ENCODE results near the gene OTOP1.
"Not testable (repeated sequence)": the region's sequence is repeated elsewhere in the genome, so short reads cannot be mapped to it uniquely, and the experiment has no call there.

OTOP1 gene

GRCh38 chr4:4228356-4228668 is 1.6 kb upstream of the OTOP1 start:
- DNase-seq = no peak

- no peak for DNase-seq
Observed at GRCh38 chr4:4227510-4228355, 1.0 kb upstream of the OTOP1 start.

GRCh38 chr4:4225915-4226605 is 669 bp downstream of the OTOP1 start:
- no peak for DNase-seq

GRCh38 chr4:4217113-4217512 is 9.6 kb downstream of the OTOP1 start:
- no peak for DNase-seq

GRCh38 chr4:4216648-4217047 is 10.1 kb downstream of the OTOP1 start:
- peak; percentile 80 for DNase-seq

DNA sequence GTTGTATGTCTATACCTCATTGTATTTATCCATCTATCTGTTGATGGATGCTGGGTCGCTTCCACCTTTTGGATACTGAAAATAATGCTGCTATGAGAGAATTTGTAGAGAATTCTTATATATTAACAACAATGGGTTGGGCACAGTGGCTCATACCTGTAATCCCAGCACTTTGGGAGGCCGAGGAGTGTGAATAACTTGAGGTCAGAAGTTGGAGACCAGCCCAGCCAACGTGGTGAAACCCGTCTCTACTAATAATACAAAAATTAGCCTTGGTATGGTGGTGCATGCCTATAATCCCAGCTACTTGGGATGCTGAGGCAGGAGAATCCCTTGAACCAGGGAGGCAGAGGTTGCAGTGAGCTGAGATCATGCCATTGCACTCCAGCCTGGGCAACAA is 13.1 kb downstream of the OTOP1 start:
- not testable (repeated sequence) for DNase-seq

DNA sequence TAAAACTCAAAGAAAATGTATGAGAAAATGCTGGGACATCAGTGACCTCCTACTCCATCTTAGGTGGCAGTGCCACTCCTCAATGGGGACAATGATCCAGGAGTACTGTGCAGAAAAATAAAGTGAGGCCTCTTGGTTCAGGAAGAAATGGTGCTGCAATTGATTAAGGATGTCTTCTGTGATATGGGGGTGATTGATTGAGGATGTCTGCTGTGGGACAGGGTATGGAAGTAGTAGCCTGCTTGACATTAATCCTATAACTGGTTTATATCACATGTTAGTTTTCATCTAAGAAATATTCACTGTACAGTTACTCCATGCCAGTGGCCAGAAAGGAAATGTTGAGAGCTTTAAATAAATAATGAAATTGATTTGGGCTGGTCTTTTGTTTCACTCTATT is 20.5 kb downstream of the OTOP1 start:
- no peak for DNase-seq

- DNase-seq = no peak
Observed at GRCh38 chr4:4204401-4204745, 22.4 kb downstream of the OTOP1 start.

DNA sequence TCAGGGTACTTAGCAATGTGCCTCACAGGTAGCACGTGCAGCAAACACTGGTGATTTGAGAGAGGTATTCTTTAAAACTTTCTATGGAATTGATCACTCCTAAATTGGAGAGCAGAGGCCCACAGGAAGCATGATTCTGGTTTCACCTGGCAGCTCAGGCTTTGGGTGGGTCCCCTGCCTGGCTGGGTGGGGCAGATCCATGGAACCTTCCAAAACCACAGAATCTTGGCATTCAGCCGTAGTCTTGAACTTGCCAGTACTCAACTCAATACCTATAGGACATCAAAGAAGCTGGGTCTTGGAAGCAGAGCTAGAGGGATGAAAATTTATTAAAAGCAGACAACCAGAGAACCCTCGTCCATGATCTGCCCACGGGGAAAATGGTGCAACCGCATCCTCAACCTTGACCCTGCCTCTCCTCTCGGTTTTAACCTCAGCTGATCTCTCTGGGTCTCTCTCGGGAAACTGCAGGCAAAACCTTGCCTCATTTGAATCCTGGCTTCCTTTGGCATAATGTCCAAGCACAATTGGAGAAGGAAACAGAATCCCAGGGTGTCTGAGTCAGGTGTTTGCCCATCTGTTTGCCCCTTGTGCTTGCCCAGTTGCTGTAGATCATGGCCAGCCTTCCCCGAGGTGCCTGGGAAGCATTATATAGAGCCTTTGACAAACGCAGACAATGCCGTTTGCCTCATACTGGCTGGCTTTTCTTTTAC is 22.9 kb downstream of the OTOP1 start:
- no peak for DNase-seq

DNA sequence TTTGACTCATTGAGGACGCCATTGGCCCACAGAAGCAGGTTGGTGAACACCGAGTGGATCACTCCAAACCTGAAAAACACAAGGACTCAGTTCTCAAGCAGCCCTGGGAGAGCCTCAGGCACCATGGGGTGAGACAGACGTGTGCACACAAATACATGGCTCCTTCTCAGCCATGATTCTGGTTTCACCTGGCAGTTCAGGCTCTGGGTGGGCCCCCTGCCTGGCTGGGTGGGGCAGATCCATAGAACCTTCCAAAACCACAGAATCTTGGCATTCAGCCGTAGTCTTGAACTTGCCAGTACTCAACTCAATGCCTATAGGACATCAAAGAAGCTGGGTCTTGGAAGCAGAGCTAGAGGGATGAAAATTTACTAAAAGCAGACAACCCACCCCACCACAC is 24.2 kb downstream of the OTOP1 start:
- no peak for DNase-seq

- peak; percentile 63 for DNase-seq
Observed at GRCh38 chr4:4200624-4201023, 26.1 kb downstream of the OTOP1 start.

DNA sequence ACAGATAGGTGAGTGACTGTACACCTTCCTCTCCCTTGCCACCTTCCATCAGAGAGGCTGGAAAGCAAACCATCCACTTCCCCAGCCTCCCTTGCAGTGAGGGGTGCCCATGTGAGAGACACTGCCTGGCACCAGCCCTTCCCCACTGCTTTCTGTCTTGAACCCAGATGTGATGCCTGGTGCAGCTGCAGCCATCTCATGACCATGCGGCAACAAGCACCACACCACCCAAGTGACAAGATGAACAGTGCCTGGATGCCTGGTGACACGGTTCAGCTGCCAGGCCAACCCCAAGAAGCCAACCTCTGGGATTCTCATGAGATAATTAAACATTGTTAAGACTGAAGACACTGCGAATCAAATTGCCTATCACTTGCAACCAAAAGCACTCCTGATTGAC is 31.4 kb downstream of the OTOP1 start:
- DNase-seq = no peak

DNA sequence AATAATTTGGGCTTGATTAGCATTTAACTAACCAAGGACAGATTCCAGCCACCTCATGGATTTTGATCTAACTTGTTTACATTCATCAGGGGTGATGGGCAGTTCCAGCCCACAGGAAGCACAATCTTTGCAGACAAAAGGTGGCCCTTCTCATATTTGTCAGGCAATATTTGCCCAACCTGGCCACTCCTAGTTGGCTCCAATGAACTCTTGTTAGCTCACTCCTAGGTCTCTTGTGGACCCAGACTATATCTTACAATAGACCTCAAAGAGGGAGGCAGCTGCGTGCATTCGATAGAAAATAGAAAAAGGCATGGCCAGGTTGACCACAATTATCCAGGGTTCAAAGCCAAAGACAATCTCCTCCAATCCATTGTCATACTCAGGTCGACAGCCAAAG is 38.2 kb downstream of the OTOP1 start:
- not testable (repeated sequence) for DNase-seq

- no peak for DNase-seq
Observed at GRCh38 chr4:4185528-4185927, 41.2 kb downstream of the OTOP1 start.

DNA sequence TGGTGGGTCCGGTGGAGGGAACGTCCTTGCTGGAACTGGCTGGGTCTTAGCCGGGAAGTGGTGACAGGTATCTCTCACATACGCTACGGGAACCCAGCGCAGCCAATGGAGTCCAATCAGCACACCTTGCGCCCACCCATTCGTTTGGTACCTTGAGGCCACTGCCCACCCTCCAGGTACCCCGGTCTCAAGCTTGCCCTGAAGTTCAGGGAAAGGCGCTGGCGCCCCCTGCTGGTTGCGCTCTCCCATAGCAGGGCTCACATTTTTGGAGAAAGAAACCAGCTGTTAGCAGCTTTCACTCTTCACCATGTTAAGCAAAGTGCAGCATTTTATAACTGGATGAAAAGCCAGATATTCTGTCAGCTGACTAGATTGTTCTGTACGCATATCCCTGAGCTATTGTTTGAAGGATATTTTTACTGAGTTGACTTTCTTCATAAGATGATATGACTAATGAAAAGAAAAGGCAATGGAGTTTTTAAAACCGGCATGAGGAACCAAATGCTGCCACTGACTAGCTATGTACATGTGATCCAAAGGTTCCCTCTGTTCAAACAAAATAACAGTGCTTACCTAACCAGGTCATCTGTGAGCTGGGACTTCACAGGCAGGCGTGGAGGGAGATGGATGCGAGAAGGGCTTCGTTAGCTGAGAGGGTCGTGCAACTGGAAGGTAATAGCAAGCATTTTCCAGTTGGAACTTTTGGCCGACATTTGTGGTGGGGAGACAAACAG is 43.7 kb downstream of the OTOP1 start:
- DNase-seq = peak; percentile 69

GRCh38 chr4:4170596-4171150 is 56.1 kb downstream of the OTOP1 start:
- no peak for DNase-seq

- DNase-seq = peak; percentile 58
Observed at GRCh38 chr4:4167981-4168780, 58.5 kb downstream of the OTOP1 start.

DNA sequence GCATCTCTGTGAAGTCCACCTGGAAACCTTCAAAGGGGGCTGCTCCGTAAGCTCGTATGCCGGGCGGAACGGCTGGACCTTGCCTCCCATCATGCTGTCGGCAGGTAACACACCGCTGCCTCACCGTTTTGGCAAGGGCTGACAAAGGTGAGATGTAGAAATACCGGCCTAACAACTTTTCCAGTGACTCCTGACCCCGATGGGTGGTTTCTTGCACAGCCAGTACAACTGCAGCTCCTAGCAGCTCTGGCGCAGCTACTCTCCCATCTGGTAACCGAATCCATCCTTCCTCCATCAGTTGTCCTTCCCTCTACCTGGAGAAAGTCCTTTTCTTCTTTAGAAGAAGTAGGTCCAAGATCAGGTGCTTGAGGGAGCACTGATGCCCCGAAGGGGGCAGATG is 59.7 kb downstream of the OTOP1 start:
- DNase-seq = not testable (repeated sequence)

- DNase-seq = not testable (repeated sequence)
Observed at GRCh38 chr4:4165701-4166392, 60.9 kb downstream of the OTOP1 start.

GRCh38 chr4:4164532-4165173 is 62.1 kb downstream of the OTOP1 start:
- not testable (repeated sequence) for DNase-seq

DNA sequence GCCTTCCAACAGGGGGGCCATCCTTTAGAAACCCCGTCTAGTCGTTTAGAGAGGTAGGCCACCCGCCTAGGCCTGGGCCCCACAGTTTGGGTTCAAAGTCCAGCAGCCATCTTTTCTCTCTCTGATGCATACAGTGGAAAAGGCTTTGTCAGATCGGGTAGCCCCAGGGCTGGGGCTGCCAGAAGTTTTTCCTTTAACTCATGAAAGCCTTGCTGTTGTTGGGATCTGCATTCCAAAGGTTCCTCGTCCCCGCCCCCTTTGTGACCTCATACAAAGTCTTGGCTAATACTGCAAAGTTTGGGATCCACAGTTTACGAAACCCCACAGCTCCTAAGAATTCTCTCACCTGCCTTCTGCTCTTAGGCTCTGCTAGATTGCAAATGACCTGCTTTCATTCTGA is 64.5 kb downstream of the OTOP1 start:
- peak; percentile 81 for DNase-seq
